ENCODE data around the gene SPATA19. TPM values are rescaled to one million over a fixed set of nuclear protein-coding genes. Genes with fewer than 3 reads are reported as not detected.

The SPATA19 gene
- total RNA-seq (not detected), polyA plus RNA-seq (not detected)
- long read RNA-seq, donor 1, result 0 reads
- long read RNA-seq, donor 2, result 0 reads
- long read RNA-seq, donor 3, result 0 reads
- long read RNA-seq, donor 4, result 0 reads

GRCh38 chr11:133845413-133845812, at the start of gene SPATA19:
TSS of gene SPATA19 (minus strand) at chr11:133845513. CDS start at chr11:133845446, 67 bp downstream.
- intact Hi-C loops (cut with DNase I), result no loop called here
- Histone ChIP-seq H3K27me3 (ENCODE audit: control insufficient read depth, insufficient read depth) (no peaks in the 10 kb centered on the region), H3K4me3 (ENCODE audit: low read length) (no peak within 1 kb of the TSS), H3K27ac (ENCODE audit: low read length) (no peak within 1 kb of the TSS), H3K9me3 (ENCODE audit: control insufficient read depth, low read length) (no peaks in the 10 kb centered on the region), H3K4me1 (ENCODE audit: control insufficient read depth, insufficient read depth, low read length) (no peaks in the 10 kb centered on the region)
- ATAC-seq (no peak), DNase-seq (no peak)
- WGBS, result 69% methylated on average over 2 of the region's 2 CpGs

GRCh38 chr11:133895061-133895479, 49.8 kb upstream of the SPATA19 start:
- no peak overlapping the region for H3K4me3 ChIP-seq (ENCODE audit: low read length)
- intact Hi-C loops (cut with DNase I), result no loop called here
- no peak for DNase-seq
- ATAC-seq, result no peak
- H3K27me3 ChIP-seq (ENCODE audit: control insufficient read depth, insufficient read depth), result no peaks in the 10 kb centered on the region
- H3K9me3 ChIP-seq (ENCODE audit: control insufficient read depth, low read length), result no peaks in the 10 kb centered on the region
- H3K4me1 ChIP-seq (ENCODE audit: control insufficient read depth, insufficient read depth, low read length), result no peaks in the 10 kb centered on the region
- WGBS, result 37% methylated on average over 10 of the region's 10 CpGs
- no peak overlapping the region for H3K27ac ChIP-seq (ENCODE audit: low read length)

GRCh38 chr11:133893381-133893780, 48.1 kb upstream of the SPATA19 start:
- WGBS, result 66% methylated on average over 14 of the region's 14 CpGs
- no peak overlapping the region for H3K27ac ChIP-seq (ENCODE audit: low read length)
- H3K4me1 ChIP-seq (ENCODE audit: control insufficient read depth, insufficient read depth, low read length), result no peaks in the 10 kb centered on the region
- H3K4me3 ChIP-seq (ENCODE audit: low read length), result no peak overlapping the region
- no peaks in the 10 kb centered on the region for H3K9me3 ChIP-seq (ENCODE audit: control insufficient read depth, low read length)
- intact Hi-C loops (cut with DNase I), result no loop called here
- H3K27me3 ChIP-seq (ENCODE audit: control insufficient read depth, insufficient read depth), result no peaks in the 10 kb centered on the region
- ATAC-seq (peak in 1 of 2 donors; percentile 6), DNase-seq (no peak)

GRCh38 chr11:133892584-133893380, 47.5 kb upstream of the SPATA19 start:
- no peak overlapping the region for H3K27ac ChIP-seq (ENCODE audit: low read length)
- H3K27me3 ChIP-seq (ENCODE audit: control insufficient read depth, insufficient read depth), result no peaks in the 10 kb centered on the region
- no peaks in the 10 kb centered on the region for H3K9me3 ChIP-seq (ENCODE audit: control insufficient read depth, low read length)
- no peaks in the 10 kb centered on the region for H3K4me1 ChIP-seq (ENCODE audit: control insufficient read depth, insufficient read depth, low read length)
- WGBS, result 84% methylated on average over 19 of the region's 19 CpGs
- intact Hi-C loops (cut with DNase I), result no loop called here
- no peak for DNase-seq
- ATAC-seq, result no peak
- no peak overlapping the region for H3K4me3 ChIP-seq (ENCODE audit: low read length)

GRCh38 chr11:133892126-133892525, 46.8 kb upstream of the SPATA19 start:
- H3K4me3 ChIP-seq (ENCODE audit: low read length), result no peak overlapping the region
- 67% methylated on average over 8 of the region's 8 CpGs for WGBS
- H3K4me1 ChIP-seq (ENCODE audit: control insufficient read depth, insufficient read depth, low read length), result no peaks in the 10 kb centered on the region
- no peak overlapping the region for H3K27ac ChIP-seq (ENCODE audit: low read length)
- H3K27me3 ChIP-seq (ENCODE audit: control insufficient read depth, insufficient read depth), result no peaks in the 10 kb centered on the region
- no peaks in the 10 kb centered on the region for H3K9me3 ChIP-seq (ENCODE audit: control insufficient read depth, low read length)
- DNase-seq, result no peak
- ATAC-seq, result no peak
- intact Hi-C loops (cut with DNase I), result no loop called here

- no peaks in the 10 kb centered on the region for H3K9me3 ChIP-seq (ENCODE audit: control insufficient read depth, low read length)
- WGBS, result 83% methylated on average over 3 of the region's 3 CpGs
- ATAC-seq (no peak), DNase-seq (no peak)
- H3K27me3 ChIP-seq (ENCODE audit: control insufficient read depth, insufficient read depth), result no peaks in the 10 kb centered on the region
- intact Hi-C loops (cut with DNase I), result no loop called here
- no peak overlapping the region for H3K27ac ChIP-seq (ENCODE audit: low read length)
- H3K4me3 ChIP-seq (ENCODE audit: low read length), result no peak overlapping the region
- H3K4me1 ChIP-seq (ENCODE audit: control insufficient read depth, insufficient read depth, low read length), result no peaks in the 10 kb centered on the region
Observed at GRCh38 chr11:133889893-133890292, 44.6 kb upstream of the SPATA19 start.

GRCh38 chr11:133889188-133889587, 43.9 kb upstream of the SPATA19 start:
- no peak overlapping the region for H3K27ac ChIP-seq (ENCODE audit: low read length)
- no peaks in the 10 kb centered on the region for H3K4me1 ChIP-seq (ENCODE audit: control insufficient read depth, insufficient read depth, low read length)
- no peak overlapping the region for H3K4me3 ChIP-seq (ENCODE audit: low read length)
- 80% methylated on average over 5 of the region's 5 CpGs for WGBS
- H3K9me3 ChIP-seq (ENCODE audit: control insufficient read depth, low read length), result no peaks in the 10 kb centered on the region
- no peak for DNase-seq
- ATAC-seq, result no peak
- no peaks in the 10 kb centered on the region for H3K27me3 ChIP-seq (ENCODE audit: control insufficient read depth, insufficient read depth)
- intact Hi-C loops (cut with DNase I), result no loop called here

GRCh38 chr11:133887692-133888332, 42.5 kb upstream of the SPATA19 start:
- intact Hi-C loops (cut with DNase I), result no loop called here
- H3K4me1 ChIP-seq (ENCODE audit: control insufficient read depth, insufficient read depth, low read length), result no peaks in the 10 kb centered on the region
- ATAC-seq (no peak), DNase-seq (no peak)
- no peak overlapping the region for H3K4me3 ChIP-seq (ENCODE audit: low read length)
- H3K27ac ChIP-seq (ENCODE audit: low read length), result no peak overlapping the region
- no peaks in the 10 kb centered on the region for H3K27me3 ChIP-seq (ENCODE audit: control insufficient read depth, insufficient read depth)
- 71% methylated on average over 5 of the region's 5 CpGs for WGBS
- no peaks in the 10 kb centered on the region for H3K9me3 ChIP-seq (ENCODE audit: control insufficient read depth, low read length)

- no peak overlapping the region for H3K27ac ChIP-seq (ENCODE audit: low read length)
- no peak for ATAC-seq
Observed at GRCh38 chr11:133886029-133886428, 40.7 kb upstream of the SPATA19 start.

GRCh38 chr11:133872160-133872559, 26.8 kb upstream of the SPATA19 start:
- H3K27me3 ChIP-seq (ENCODE audit: control insufficient read depth, insufficient read depth), result no peaks in the 10 kb centered on the region
- H3K4me1 ChIP-seq (ENCODE audit: control insufficient read depth, insufficient read depth, low read length), result no peaks in the 10 kb centered on the region
- H3K9me3 ChIP-seq (ENCODE audit: control insufficient read depth, low read length), result no peaks in the 10 kb centered on the region
- no peak overlapping the region for H3K4me3 ChIP-seq (ENCODE audit: low read length)
- DNase-seq (no peak), ATAC-seq (no peak)
- intact Hi-C loops (cut with DNase I), result no loop called here
- no peak overlapping the region for H3K27ac ChIP-seq (ENCODE audit: low read length)
- WGBS, result 25% methylated on average over 1 of the region's 1 CpG

More at GRCh38 chr11:133886029-133886428, 40.7 kb upstream of the SPATA19 start:
- DNase-seq, result no peak
- intact Hi-C loops (cut with DNase I), result no loop called here
- 83% methylated on average over 3 of the region's 3 CpGs for WGBS
- Histone ChIP-seq H3K27me3 (ENCODE audit: control insufficient read depth, insufficient read depth) (no peaks in the 10 kb centered on the region), H3K4me1 (ENCODE audit: control insufficient read depth, insufficient read depth, low read length) (no peaks in the 10 kb centered on the region), H3K4me3 (ENCODE audit: low read length) (no peak overlapping the region), H3K9me3 (ENCODE audit: control insufficient read depth, low read length) (no peaks in the 10 kb centered on the region)

GRCh38 chr11:133867456-133867855, 22.1 kb upstream of the SPATA19 start:
- Histone ChIP-seq H3K27ac (ENCODE audit: low read length) (no peak overlapping the region), H3K4me3 (ENCODE audit: low read length) (no peak overlapping the region), H3K27me3 (ENCODE audit: control insufficient read depth, insufficient read depth) (no peaks in the 10 kb centered on the region), H3K9me3 (ENCODE audit: control insufficient read depth, low read length) (no peaks in the 10 kb centered on the region), H3K4me1 (ENCODE audit: control insufficient read depth, insufficient read depth, low read length) (no peaks in the 10 kb centered on the region)
- ATAC-seq (no peak), DNase-seq (no peak)
- intact Hi-C loops (cut with DNase I), result no loop called here
